ENCODE results near the gene DCTN1.
"Not testable (repeated sequence)": the region's sequence is repeated elsewhere in the genome, so short reads cannot be mapped to it uniquely, and the experiment has no call there.

Gene DCTN1

GRCh38 chr2:74379851-74380789 is at the start of gene DCTN1:
DCTN1 (minus strand) TSS chr2:74380311; CDS start chr2:74380037, 274 bp downstream.
- DNase-seq (ENCODE audit: low read depth): peak; percentile 6

- DNase-seq (ENCODE audit: low read depth): no peak
These were observed 48.6 kb upstream of the DCTN1 start for GRCh38 chr2:74428675-74429074.

GRCh38 chr2:74427551-74427950 is 47.4 kb upstream of the DCTN1 start:
- no peak for DNase-seq (ENCODE audit: low read depth)

GRCh38 chr2:74426181-74426758 is 46.2 kb upstream of the DCTN1 start:
- no peak for DNase-seq (ENCODE audit: low read depth)

GRCh38 chr2:74425523-74425922 is 45.4 kb upstream of the DCTN1 start:
- no peak for DNase-seq (ENCODE audit: low read depth)

- DNase-seq (ENCODE audit: low read depth): no peak
These were observed 44.9 kb upstream of the DCTN1 start for GRCh38 chr2:74424995-74425406.

GRCh38 chr2:74424139-74424992 is 44.3 kb upstream of the DCTN1 start:
- no peak for DNase-seq (ENCODE audit: low read depth)

- no peak for DNase-seq (ENCODE audit: low read depth)
These were observed 43.4 kb upstream of the DCTN1 start for GRCh38 chr2:74423231-74424095.

- peak; percentile 93 for DNase-seq (ENCODE audit: low read depth)
These were observed 41.2 kb upstream of the DCTN1 start, which contains the start of the genes C2orf81 and WDR54 for GRCh38 chr2:74421221-74421870. C2orf81 (minus strand) TSS chr2:74421619; CDS start chr2:74421560, 59 bp downstream. WDR54 (plus strand) TSS chr2:74421730; CDS start chr2:74422154, 424 bp downstream.

GRCh38 chr2:74420443-74421103 is 40.5 kb upstream of the DCTN1 start:
- not testable (repeated sequence) for DNase-seq (ENCODE audit: low read depth)

- DNase-seq (ENCODE audit: low read depth): no peak
These were observed 39.9 kb upstream of the DCTN1 start for GRCh38 chr2:74420006-74420405.

GRCh38 chr2:74419345-74419744 is 39.2 kb upstream of the DCTN1 start:
- no peak for DNase-seq (ENCODE audit: low read depth)

- DNase-seq (ENCODE audit: low read depth): no peak
These were observed 38.2 kb upstream of the DCTN1 start for GRCh38 chr2:74418312-74418711.

GRCh38 chr2:74417763-74418162 is 37.7 kb upstream of the DCTN1 start:
- DNase-seq (ENCODE audit: low read depth): no peak

GRCh38 chr2:74417197-74417596 is 37.1 kb upstream of the DCTN1 start:
- DNase-seq (ENCODE audit: low read depth): no peak

GRCh38 chr2:74416778-74417177 is 36.7 kb upstream of the DCTN1 start:
- no peak for DNase-seq (ENCODE audit: low read depth)

GRCh38 chr2:74415762-74416395 is 35.8 kb upstream of the DCTN1 start:
- no peak for DNase-seq (ENCODE audit: low read depth)

- no peak for DNase-seq (ENCODE audit: low read depth)
These were observed 35.0 kb upstream of the DCTN1 start for GRCh38 chr2:74414881-74415761.

GRCh38 chr2:74414441-74414840 is 34.3 kb upstream of the DCTN1 start:
- no peak for DNase-seq (ENCODE audit: low read depth)

Measured in stimulated activated CD8-positive, alpha-beta memory T cell treated with anti-CD3 and anti-CD28 coated beads, Interleukin-12 subunit alpha, Interleukin-12 subunit beta, amount 100 ng/mL, for 4 hours (primary cell).